Measurements from ENCODE around the gene UBXN6.

The UBXN6 gene

DNA sequence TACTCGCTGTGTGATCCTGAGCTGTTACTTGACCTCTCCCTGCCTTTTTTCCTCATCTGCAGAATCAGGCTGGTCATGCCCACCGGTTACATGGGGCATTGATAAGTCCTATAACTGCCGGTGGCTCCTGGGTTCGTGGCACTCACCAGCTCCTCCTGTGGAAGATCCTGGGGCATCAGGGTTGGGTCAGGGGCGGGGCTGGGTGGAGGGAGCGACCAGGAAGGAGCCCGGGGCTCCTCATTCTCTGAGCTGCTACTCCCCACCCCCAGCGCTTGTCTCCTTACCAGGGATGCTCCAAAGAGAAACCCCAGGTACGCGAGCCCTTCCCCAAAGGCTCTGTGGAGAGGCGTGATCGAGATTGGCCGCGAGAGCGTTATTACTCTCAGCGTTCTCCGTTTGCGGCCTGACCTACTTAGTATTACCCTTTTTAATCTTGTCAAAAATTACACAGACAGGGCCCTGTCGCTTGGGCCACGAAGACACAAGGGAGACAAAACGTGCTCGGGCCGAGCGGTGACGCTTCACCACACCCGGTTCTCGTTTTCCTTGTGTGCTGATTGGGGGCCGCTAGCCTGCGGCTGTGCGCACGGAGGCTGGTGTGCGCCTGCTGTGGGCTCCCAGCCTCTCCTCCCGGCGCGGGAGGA lies 25.2 kb upstream of the UBXN6 start:
- no peak overlapping the region for H3K4me3 ChIP-seq (ENCODE audit: control insufficient read depth in 1 of 7, extremely low read depth in 1 of 7, insufficient read depth in 4 of 7, low read depth in 2 of 7, low read length in 6 of 7)
- no peaks in the 10 kb centered on the region for H3K27me3 ChIP-seq (replicated peaks in 2 of 5; ENCODE audit: control insufficient read depth in 4 of 5, insufficient read depth in 5 of 5, low read length in 4 of 5)
- H3K4me1 ChIP-seq (ENCODE audit: control extremely low read depth in 1 of 4, control insufficient read depth in 4 of 4, insufficient read depth in 4 of 4, low read length in 3 of 4), result no peaks in the 10 kb centered on the region
- POLR2A ChIA-PET, result no interaction called here
- no peak for DNase-seq
- H3K9me3 ChIP-seq (ENCODE audit: control extremely low read depth in 1 of 5, control insufficient read depth in 4 of 5, insufficient read depth in 2 of 5, low read depth in 1 of 5, low read length in 4 of 5), result no peaks in the 10 kb centered on the region
- WGBS (ENCODE audit: insufficient coverage), result 98% methylated on average over 29 of the region's 35 CpGs
- peaks cover 3 to 35% (median 20%) of the 10 kb centered on the region in 4 experiments for H3K36me3 ChIP-seq (ENCODE audit: control insufficient read depth in 4 of 4, insufficient read depth in 4 of 4, low read length in 3 of 4)
- H3K27ac ChIP-seq (ENCODE audit: insufficient read depth in 1 of 2, low read depth in 1 of 2, low read length in 2 of 2, poor library complexity in 1 of 2, severe bottlenecking in 2 of 2), result no peak overlapping the region
- CTCF ChIA-PET, result no interaction called here

DNA sequence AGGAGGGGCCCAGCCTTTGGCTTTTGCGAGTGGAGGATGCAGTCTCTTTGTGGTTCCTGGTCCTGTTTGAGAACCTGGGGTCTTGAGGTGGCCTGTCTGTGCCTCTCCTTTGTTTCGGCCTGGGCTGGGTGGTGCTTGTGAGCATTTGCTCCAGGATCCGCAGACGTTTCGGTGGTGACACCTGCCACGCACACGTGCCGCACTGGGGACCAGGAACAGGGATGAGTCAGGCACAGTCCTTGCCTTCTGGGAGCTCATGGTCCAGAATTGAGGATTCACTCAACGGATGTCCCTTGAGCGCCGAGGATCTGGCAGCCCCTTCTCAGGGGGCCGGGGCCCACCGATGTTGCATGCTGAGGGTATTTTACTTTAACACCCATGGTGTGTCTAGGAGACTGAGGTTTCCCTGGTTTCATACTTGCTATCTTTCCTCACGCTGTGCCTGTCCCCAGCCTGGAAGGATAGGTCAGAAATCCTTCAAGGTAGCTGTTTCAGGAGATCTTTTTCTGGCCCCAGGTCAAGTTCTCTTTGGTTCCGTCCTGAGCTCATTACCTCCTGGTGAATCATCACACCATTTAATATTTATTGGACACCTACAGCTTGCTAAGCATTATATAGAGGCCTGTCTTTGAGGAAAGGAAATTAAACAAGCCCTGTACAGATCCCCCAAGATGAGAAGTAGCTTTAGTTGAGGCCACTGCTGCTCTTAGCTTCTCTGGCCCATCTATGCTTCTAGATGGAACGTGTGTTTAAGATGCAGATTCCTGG lies 19.6 kb upstream of the UBXN6 start:
- DNase-seq, result no peak
- H3K27ac ChIP-seq (ENCODE audit: insufficient read depth in 1 of 2, low read depth in 1 of 2, low read length in 2 of 2, poor library complexity in 1 of 2, severe bottlenecking in 2 of 2), result no peak overlapping the region
- ChIA-PET POLR2A (no interaction called here), CTCF (interaction anchor here (1.3 kb wide), 1 partner anchor 63 kb away, joined by 4 read pairs; the partner anchor contains the start of gene LRG1)
- 89% methylated on average over 12 of the region's 16 CpGs for WGBS (ENCODE audit: insufficient coverage)
- H3K9me3 ChIP-seq (ENCODE audit: control extremely low read depth in 1 of 5, control insufficient read depth in 4 of 5, insufficient read depth in 2 of 5, low read depth in 1 of 5, low read length in 4 of 5), result no peaks in the 10 kb centered on the region
- H3K4me1 ChIP-seq (ENCODE audit: control extremely low read depth in 1 of 4, control insufficient read depth in 4 of 4, insufficient read depth in 4 of 4, low read length in 3 of 4), result peaks cover 0 to 25% (median 21%) of the 10 kb centered on the region in 4 experiments
- H3K36me3 ChIP-seq (ENCODE audit: control insufficient read depth in 4 of 4, insufficient read depth in 4 of 4, low read length in 3 of 4), result peaks cover 6 to 36% (median 20%) of the 10 kb centered on the region in 4 experiments
- no peak overlapping the region for H3K4me3 ChIP-seq (ENCODE audit: control insufficient read depth in 1 of 7, extremely low read depth in 1 of 7, insufficient read depth in 4 of 7, low read depth in 2 of 7, low read length in 6 of 7)
- H3K27me3 ChIP-seq (replicated peaks in 2 of 5; ENCODE audit: control insufficient read depth in 4 of 5, insufficient read depth in 5 of 5, low read length in 4 of 5), result no peaks in the 10 kb centered on the region

DNA sequence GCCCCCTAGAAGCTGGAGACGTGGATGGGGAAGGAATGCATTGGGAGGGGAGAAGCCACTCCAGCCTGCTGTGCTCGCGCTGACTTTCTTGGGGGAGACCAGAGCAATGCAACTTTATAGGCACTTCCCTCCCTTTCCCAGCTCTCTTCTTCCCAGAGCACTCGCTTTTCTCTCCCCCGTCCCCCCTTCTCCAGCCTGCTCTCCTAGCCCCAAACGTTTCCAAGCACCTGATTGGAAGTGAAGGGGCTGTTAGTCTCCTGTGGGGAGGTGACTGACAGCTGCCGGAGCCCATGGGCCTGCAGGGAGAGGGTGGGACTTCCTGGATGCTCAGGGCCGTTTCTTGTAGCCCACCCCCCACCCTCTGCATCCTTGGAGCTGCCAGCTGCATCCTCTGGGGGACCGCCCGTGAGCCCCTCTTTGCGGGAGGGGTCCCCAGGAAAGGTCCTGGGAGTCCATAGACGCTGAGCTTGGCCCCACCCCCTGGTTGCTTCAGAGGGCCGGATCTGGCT lies 17.0 kb upstream of the UBXN6 start:
- DNase-seq, result peak; percentile 64 to 83 (median 78)
- H3K27me3 ChIP-seq (replicated peaks in 2 of 5; ENCODE audit: control insufficient read depth in 4 of 5, insufficient read depth in 5 of 5, low read length in 4 of 5), result no peaks in the 10 kb centered on the region
- peak overlapping the region in 1 of 2 experiments; percentile 38 for H3K27ac ChIP-seq (ENCODE audit: insufficient read depth in 1 of 2, low read depth in 1 of 2, low read length in 2 of 2, poor library complexity in 1 of 2, severe bottlenecking in 2 of 2)
- peaks cover 0 to 32% (median 26%) of the 10 kb centered on the region in 4 experiments for H3K4me1 ChIP-seq (ENCODE audit: control extremely low read depth in 1 of 4, control insufficient read depth in 4 of 4, insufficient read depth in 4 of 4, low read length in 3 of 4)
- ChIA-PET CTCF (interaction anchor here (1.2 to 1.8 kb wide), 4 partner anchors 47 to 273 kb away, joined by 3 to 5 read pairs (median 4); partner anchors contain the start of gene SH3GL1), POLR2A (interaction anchor here (0.6 kb wide), 2 partner anchors 140 to 197 kb away, joined by 3 to 4 read pairs; no protein-coding TSS in a partner anchor)
- no peaks in the 10 kb centered on the region for H3K9me3 ChIP-seq (ENCODE audit: control extremely low read depth in 1 of 5, control insufficient read depth in 4 of 5, insufficient read depth in 2 of 5, low read depth in 1 of 5, low read length in 4 of 5)
- peak overlapping the region; percentile 28 to 90 (median 79) for H3K4me3 ChIP-seq (ENCODE audit: control insufficient read depth in 1 of 7, extremely low read depth in 1 of 7, insufficient read depth in 4 of 7, low read depth in 2 of 7, low read length in 6 of 7)
- peaks cover 6 to 34% (median 18%) of the 10 kb centered on the region in 4 experiments for H3K36me3 ChIP-seq (ENCODE audit: control insufficient read depth in 4 of 4, insufficient read depth in 4 of 4, low read length in 3 of 4)
- WGBS (ENCODE audit: insufficient coverage), result 9% methylated on average over 8 of the region's 13 CpGs

DNA sequence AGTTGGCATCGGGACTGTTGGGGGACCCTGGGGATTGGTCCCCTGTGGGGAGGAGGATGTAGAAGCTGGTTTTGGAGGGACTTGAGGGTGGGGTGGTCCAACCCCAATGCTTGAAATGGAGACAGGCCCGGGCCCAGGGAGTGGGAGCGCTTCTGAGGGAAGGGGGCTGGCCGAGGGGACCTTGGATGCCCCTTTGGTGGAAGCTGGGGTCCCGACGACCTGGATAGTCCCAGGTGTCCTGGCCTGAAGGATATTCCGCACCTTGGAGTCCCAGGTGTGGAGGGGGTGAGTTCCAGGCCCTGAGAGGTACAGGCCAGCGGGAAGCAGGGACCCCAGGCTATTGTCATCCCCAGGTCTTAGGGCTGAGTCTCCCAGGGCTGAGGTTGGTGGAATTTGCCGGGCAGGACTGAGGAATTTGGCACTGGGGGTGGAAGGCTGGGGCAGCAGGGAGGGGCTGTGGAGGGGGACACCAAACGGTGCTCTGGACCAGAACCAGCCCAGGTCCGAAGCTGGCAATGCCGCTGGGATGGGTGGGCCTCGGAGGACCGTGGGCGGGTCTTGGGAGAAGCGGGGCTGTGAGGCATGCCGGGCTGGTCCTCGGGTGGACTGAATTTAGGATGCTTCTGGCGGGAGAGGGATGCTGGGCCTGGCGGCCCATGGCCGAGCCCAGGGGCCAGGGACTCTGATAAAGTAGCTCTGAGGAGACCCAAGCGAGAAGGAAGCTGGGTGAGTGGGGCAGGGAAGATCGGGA lies 16.3 kb upstream of the UBXN6 start:
- CTCF ChIA-PET, result interaction anchor here (1.2 to 1.8 kb wide), 4 partner anchors 47 to 272 kb away, joined by 3 to 5 read pairs (median 4); partner anchors contain the start of gene SH3GL1
- peak overlapping the region; percentile 28 to 90 (median 79) for H3K4me3 ChIP-seq (ENCODE audit: control insufficient read depth in 1 of 7, extremely low read depth in 1 of 7, insufficient read depth in 4 of 7, low read depth in 2 of 7, low read length in 6 of 7)
- 23% methylated on average over 22 of the region's 23 CpGs for WGBS (ENCODE audit: insufficient coverage)

DNA sequence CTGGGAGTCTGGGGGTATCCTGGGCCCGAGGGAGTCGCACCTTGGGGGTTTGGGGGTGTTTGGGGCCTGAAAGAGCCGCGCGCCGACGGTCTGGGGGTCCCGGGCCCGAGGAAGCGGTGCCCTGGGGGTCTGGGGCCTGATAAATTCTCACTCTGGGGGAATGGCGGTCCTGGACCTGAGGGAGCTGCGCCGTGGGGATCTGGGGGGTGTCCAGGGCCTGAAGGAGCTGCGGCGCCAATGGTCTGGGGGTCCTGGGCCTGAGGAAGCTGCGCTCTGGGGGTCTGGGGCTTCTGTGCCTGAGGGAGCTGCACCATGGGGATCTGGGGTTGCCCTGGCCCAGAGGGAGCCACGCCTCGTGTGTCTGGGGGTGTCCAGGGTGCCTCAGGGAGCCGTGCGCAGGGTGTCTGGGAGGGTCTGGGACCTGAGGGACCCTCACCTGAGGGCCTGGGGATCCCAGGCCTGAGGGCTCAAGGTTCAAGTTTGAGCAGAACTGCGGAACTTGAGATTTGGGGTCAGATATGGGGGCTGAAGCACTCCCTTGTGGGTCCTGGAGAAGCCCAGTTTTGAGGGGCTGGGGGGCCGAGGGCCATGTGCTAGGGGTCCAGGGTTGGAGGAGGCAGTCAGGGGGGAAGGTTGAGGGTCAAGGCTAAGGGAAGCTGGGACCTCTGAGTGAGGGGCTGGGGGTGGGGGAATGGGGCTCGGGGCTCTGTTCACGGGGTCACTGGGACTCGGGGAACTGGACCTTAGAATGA lies 15.6 kb upstream of the UBXN6 start:
- ChIA-PET POLR2A (interaction anchor here (0.6 to 1.3 kb wide), 2 partner anchors 16 to 467 kb away, joined by 4 read pairs; no protein-coding TSS in a partner anchor), CTCF (interaction anchor here (1.2 to 1.8 kb wide), 2 partner anchors 48 to 272 kb away, joined by 3 to 4 read pairs; no protein-coding TSS in a partner anchor)
- H3K4me1 ChIP-seq (ENCODE audit: control extremely low read depth in 1 of 4, control insufficient read depth in 4 of 4, insufficient read depth in 4 of 4, low read length in 3 of 4), result peaks cover 0 to 32% (median 26%) of the 10 kb centered on the region in 4 experiments
- peak overlapping the region; percentile 68 to 90 (median 79) for H3K4me3 ChIP-seq (ENCODE audit: control insufficient read depth in 1 of 7, extremely low read depth in 1 of 7, insufficient read depth in 4 of 7, low read depth in 2 of 7, low read length in 6 of 7)
- H3K27ac ChIP-seq (ENCODE audit: insufficient read depth in 1 of 2, low read depth in 1 of 2, low read length in 2 of 2, poor library complexity in 1 of 2, severe bottlenecking in 2 of 2), result peak overlapping the region; percentile 50 to 82
- no peak for DNase-seq
- no peaks in the 10 kb centered on the region for H3K9me3 ChIP-seq (ENCODE audit: control extremely low read depth in 1 of 5, control insufficient read depth in 4 of 5, insufficient read depth in 2 of 5, low read depth in 1 of 5, low read length in 4 of 5)
- H3K36me3 ChIP-seq (ENCODE audit: control insufficient read depth in 4 of 4, insufficient read depth in 4 of 4, low read length in 3 of 4), result peaks cover 6 to 23% (median 15%) of the 10 kb centered on the region in 4 experiments
- no peaks in the 10 kb centered on the region for H3K27me3 ChIP-seq (replicated peaks in 2 of 5; ENCODE audit: control insufficient read depth in 4 of 5, insufficient read depth in 5 of 5, low read length in 4 of 5)
- WGBS (ENCODE audit: insufficient coverage), result 44% methylated on average over 18 of the region's 25 CpGs

More for the DNA sequence above, 16.3 kb upstream of the UBXN6 start:
- Histone ChIP-seq H3K27ac (ENCODE audit: insufficient read depth in 1 of 2, low read depth in 1 of 2, low read length in 2 of 2, poor library complexity in 1 of 2, severe bottlenecking in 2 of 2) (peak overlapping the region in 1 of 2 experiments; percentile 82), H3K4me1 (ENCODE audit: control extremely low read depth in 1 of 4, control insufficient read depth in 4 of 4, insufficient read depth in 4 of 4, low read length in 3 of 4) (peaks cover 0 to 32% (median 26%) of the 10 kb centered on the region in 4 experiments), H3K27me3 (replicated peaks in 2 of 5; ENCODE audit: control insufficient read depth in 4 of 5, insufficient read depth in 5 of 5, low read length in 4 of 5) (no peaks in the 10 kb centered on the region), H3K9me3 (ENCODE audit: control extremely low read depth in 1 of 5, control insufficient read depth in 4 of 5, insufficient read depth in 2 of 5, low read depth in 1 of 5, low read length in 4 of 5) (no peaks in the 10 kb centered on the region), H3K36me3 (ENCODE audit: control insufficient read depth in 4 of 4, insufficient read depth in 4 of 4, low read length in 3 of 4) (peaks cover 6 to 30% (median 18%) of the 10 kb centered on the region in 4 experiments)
- no peak for DNase-seq
- POLR2A ChIA-PET, result interaction anchor here (0.6 kb wide), 1 partner anchor 468 kb away, joined by 4 read pairs; no protein-coding TSS in a partner anchor
